ENCODE data around the gene SPHK1. TPM values are rescaled to one million over a fixed set of nuclear protein-coding genes. Genes with fewer than 3 reads are reported as not detected.

SPHK1 gene
- total and polyA plus RNA-seq, 2 donors (not counting 3 experiments of a cell fraction or from before 2014, with no cell fraction given), result 85.6 to 97.4 TPM

DNA sequence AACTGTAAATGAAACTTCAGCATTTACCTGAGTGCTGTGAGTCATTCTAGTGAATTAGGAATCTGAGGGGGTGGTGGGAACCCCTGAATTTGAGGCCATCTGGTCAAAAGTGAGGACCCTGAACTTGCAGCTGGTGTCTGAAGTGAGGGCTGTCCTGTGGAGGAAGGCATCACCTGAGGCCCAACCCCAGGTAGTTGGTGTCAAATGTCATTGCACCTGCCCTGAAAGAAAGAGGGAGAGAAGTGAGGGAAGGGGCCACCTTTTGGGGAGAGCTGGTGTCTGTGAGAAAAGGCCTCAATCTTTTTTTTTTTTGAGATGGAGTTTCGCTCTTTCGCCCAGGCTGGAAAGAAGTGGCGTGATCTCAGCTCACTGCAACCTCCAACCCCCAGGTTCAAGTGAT lies 18.2 kb upstream of the SPHK1 start:
- ChIA-PET POLR2A (no interaction called here), CTCF (interaction anchor here (0.7 to 6.0 kb wide), 13 partner anchors 12 to 313 kb away, joined by 3 to 103 read pairs (median 5); partner anchors contain the start of genes PRPSAP1 and SPHK1)
- intact Hi-C loops (cut with micrococcal nuclease) (no loop called here), dilution Hi-C loops (cut with MboI; ENCODE audit: extremely low pct_ligation_motif_present, low sequenced_read_pairs) (no loop called here)
- no peaks in the 10 kb centered on the region for H3K9me3 ChIP-seq (replicated peaks; ENCODE audit: control insufficient read depth, insufficient read depth, low read length)
- no peak overlapping the region for H3K4me3 ChIP-seq (replicated peaks in 1 of 3; ENCODE audit: insufficient read depth in 1 of 3, low read depth in 1 of 3, low read length in 3 of 3)
- no peaks in the 10 kb centered on the region for H3K9me1 ChIP-seq (replicated peaks; ENCODE audit: control insufficient read depth, extremely low read depth, insufficient read depth, low read length)
- no peaks in the 10 kb centered on the region for H3K79me2 ChIP-seq (ENCODE audit: control insufficient read depth, insufficient read depth, low read length)
- no peaks in the 10 kb centered on the region for H3K27me3 ChIP-seq (ENCODE audit: control insufficient read depth in 2 of 2, insufficient read depth in 2 of 2, low read length in 2 of 2)
- peaks cover 12% of the 10 kb centered on the region for H3K4me1 ChIP-seq (ENCODE audit: control insufficient read depth, extremely low read depth, insufficient read depth, low read length)
- BruUV-seq (replicated peaks), result no TSS peak
- no peaks in the 10 kb centered on the region for H3K36me3 ChIP-seq (ENCODE audit: control insufficient read depth in 2 of 2, extremely low read depth in 1 of 2, insufficient read depth in 2 of 2, low read length in 2 of 2)
- H4K20me1 ChIP-seq (replicated peaks; ENCODE audit: control insufficient read depth, extremely low read depth, insufficient read depth, low read length), result no peaks in the 10 kb centered on the region
- FAIRE-seq, result no peak
- no peak overlapping the region for H3K27ac ChIP-seq (ENCODE audit: insufficient read depth, low read depth, low read length)
- TF ChIP-seq POLR2AphosphoS5 (IDR thresholded peaks at IDR 0.05; ENCODE audit: insufficient read depth, low read depth, low read length), result no peak
- no peak for TF ChIP-seq FOS (IDR thresholded peaks at IDR 0.05; ENCODE audit: borderline replicate concordance, insufficient read depth, low read length)
- no peak for TF ChIP-seq MYC (IDR thresholded peaks at IDR 0.05; ENCODE audit: low read depth, low read length)
- TF ChIP-seq EZH2 (IDR thresholded peaks at IDR 0.05; ENCODE audit: borderline replicate concordance, low read depth, low read length, severe bottlenecking), result no peak
- TF ChIP-seq GATA2 (IDR thresholded peaks at IDR 0.05; ENCODE audit: insufficient read depth, insufficient read length, low read depth, low read length), result no peak
- no peak for TF ChIP-seq JUN (IDR thresholded peaks at IDR 0.05; ENCODE audit: borderline replicate concordance, insufficient read depth, insufficient read length, low read depth)
- TF ChIP-seq POLR2A (IDR thresholded peaks at IDR 0.05; ENCODE audit: low read depth, low read length), result no peak
- TF ChIP-seq, protein P1, sequence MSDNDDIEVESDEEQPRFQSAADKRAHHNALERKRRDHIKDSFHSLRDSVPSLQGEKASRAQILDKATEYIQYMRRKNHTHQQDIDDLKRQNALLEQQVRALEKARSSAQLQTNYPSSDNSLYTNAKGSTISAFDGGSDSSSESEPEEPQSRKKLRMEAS (IDR thresholded peaks at IDR 0.05; ENCODE audit: insufficient read depth, insufficient read length), result no peak
- no peak for TF ChIP-seq CTCF (IDR thresholded peaks at IDR 0.05; ENCODE audit: extremely low read depth in 1 of 2, insufficient read depth in 1 of 2, low read depth in 1 of 2, low read length in 2 of 2)
- no peak overlapping the region for H3K4me2 ChIP-seq (ENCODE audit: insufficient read depth, low read length)
- no peak overlapping the region for H2AFZ ChIP-seq (ENCODE audit: low read depth, low read length)
- no peak for DNase-seq (ENCODE audit: low read depth, low spot score)
- H3K9ac ChIP-seq (replicated peaks; ENCODE audit: extremely low read depth, insufficient read depth, low read length), result no peak overlapping the region

Measured in endothelial cell of umbilical vein (primary cell).